Body of pancreas (tissue), 4 donors: ENCODE measurements around the gene UGGT2. TPM values are rescaled to one million over a fixed set of nuclear protein-coding genes. Genes with fewer than 3 reads are reported as not detected.
"Not testable (repeated sequence)": the region's sequence is repeated elsewhere in the genome, so short reads cannot be mapped to it uniquely, and the experiment has no call there.

ENCODE experiments used
- ATAC-seq: fragments of 150-250 bp; one replicate; pipeline ENCODE4 v1.9.1; 2016
- DNase-seq, 4 donors: peaks; one replicate each; pipeline ENCODE4 v3.0.0-alpha.2; 2019
- H3K27ac ChIP-seq, 4 donors: fragments of 200-600 bp; sonication (generic); 1 replicate in 3 of 4; 2 replicates in 1 of 4; pipeline versions ENCODE4 v1.5.1 to v1.6.1; 2016 to 2019; ENCODE audit warnings: mild to moderate bottlenecking in 1 of 4, mixed read lengths in 1 of 4, moderate library complexity in 1 of 4
- H3K27me3 ChIP-seq, 2 donors: fragments of 200-600 bp; sonication (generic); one replicate each; pipeline ENCODE4 v1.6.0; 2016; ENCODE audit warnings: mild to moderate bottlenecking in 1 of 2
- H3K36me3 ChIP-seq, 2 donors: fragments of 200-600 bp; sonication (generic); replicated peaks in 1 of 2; 2 replicates each; pipeline ENCODE4 v1.5.1; 2016; ENCODE audit warnings: low read depth in 2 of 2; ENCODE audit not compliant: insufficient read depth in 1 of 2
- H3K4me1 ChIP-seq: fragments of 200-600 bp; sonication (generic); one replicate; pipeline ENCODE4 v1.6.0; 2016
- H3K4me3 ChIP-seq, 2 donors: fragments of 200-600 bp; sonication (generic); 1 replicate in 1 of 2; 2 replicates in 1 of 2; pipeline ENCODE4 v1.5.1; 2016 to 2019
- H3K9me3 ChIP-seq, 3 donors: fragments of 200-600 bp; sonication (generic); 1 replicate in 2 of 3; 2 replicates in 1 of 3; pipeline ENCODE4 v1.5.1; 2016
- CTCF ChIP-seq, 7 experiments: fragments of 450-650 bp in 4 of 7; fragments of 200-600 bp in 3 of 7; sonication (generic) in 3 of 7; IDR thresholded peaks; one replicate each; pipeline ENCODE4 v1.5.1; 2016 to 2019; ENCODE audit warnings: antibody characterized with exemption in 7 of 7
- POLR2A ChIP-seq, 3 donors: fragments of 450-650 bp; IDR thresholded peaks; one replicate each; pipeline ENCODE4 v1.6.1; 2016; ENCODE audit warnings: antibody characterized with exemption in 3 of 3, mild to moderate bottlenecking in 2 of 3
- WGBS, 2 donors: methylation state at CpG; one replicate each; pipeline ENCODE4 v1.1.5; 2017; 5-methylcytosine and 5-hydroxymethylcytosine counted together
- intact Hi-C: fragments of 100-400 bp; cut with DNase I; formaldehyde crosslinking; loops from one replicate; pipeline ENCODE4 v1.15.1; 2023
- total RNA-seq, 2 donors: library from RNA; depleted of rRNA; stranded (reverse); fragments of >200 nt; gene quantifications; one replicate each; pipeline ENCODE4 v1.1.0, GENCODE V29; 2016

Gene UGGT2
- total RNA-seq, 2 donors from 2014 or later = 49.8 TPM

- DNase-seq (no peak), ATAC-seq (no peak)
- Histone ChIP-seq H3K9me3 (no peaks in the 10 kb centered on the region), H3K27ac (no peak overlapping the region), H3K36me3 (peaks cover 0 to 2% of the 10 kb centered on the region in 2 donors), H3K27me3 (no peaks in the 10 kb centered on the region), H3K4me3 (no peak overlapping the region), H3K4me1 (no peaks in the 10 kb centered on the region)
- TF ChIP-seq POLR2A (IDR thresholded peaks at IDR 0.05) = no peak
- TF ChIP-seq CTCF (IDR thresholded peaks at IDR 0.05) = no peak
- 92 to 100% methylated on average over 1 of the region's 1 CpG for WGBS, 2 donors
- intact Hi-C loops = no loop called here
Observed at GRCh38 chr13:95800436-95800835, 252.8 kb downstream of the UGGT2 start.

- intact Hi-C loops = no loop called here
- WGBS, 2 donors = 86 to 93% methylated on average over 2 of the region's 2 CpGs
- H3K9me3 ChIP-seq = no peaks in the 10 kb centered on the region
- no peaks in the 10 kb centered on the region for H3K27me3 ChIP-seq
- TF ChIP-seq POLR2A (IDR thresholded peaks at IDR 0.05) (no peak), CTCF (IDR thresholded peaks at IDR 0.05) (no peak)
- H3K4me1 ChIP-seq = no peaks in the 10 kb centered on the region
- no peak overlapping the region for H3K4me3 ChIP-seq
- no peak for DNase-seq
- peaks cover 0 to 3% of the 10 kb centered on the region in 2 donors for H3K36me3 ChIP-seq
- H3K27ac ChIP-seq = no peak overlapping the region
- no peak for ATAC-seq
Observed at GRCh38 chr13:95797016-95797415, 256.2 kb downstream of the UGGT2 start.

- H3K27me3 ChIP-seq = no peaks in the 10 kb centered on the region
- WGBS, 2 donors = 83 to 92% methylated on average over 3 of the region's 3 CpGs
- intact Hi-C loops = no loop called here
- H3K4me1 ChIP-seq = peaks cover under 1% of the 10 kb centered on the region
- H3K9me3 ChIP-seq = no peaks in the 10 kb centered on the region
- H3K4me3 ChIP-seq = no peak overlapping the region
- no peak overlapping the region for H3K27ac ChIP-seq
- DNase-seq (no peak), ATAC-seq (no peak)
- peaks cover 5 to 9% of the 10 kb centered on the region in 2 donors for H3K36me3 ChIP-seq
- no peak for TF ChIP-seq CTCF (IDR thresholded peaks at IDR 0.05)
Observed at GRCh38 chr13:95793781-95794180, 259.4 kb downstream of the UGGT2 start.

- peaks cover 8% of the 10 kb centered on the region for H3K4me1 ChIP-seq
- ATAC-seq (no peak), DNase-seq (no peak)
- H3K27ac ChIP-seq = no peak overlapping the region
- no peak overlapping the region for H3K4me3 ChIP-seq
- intact Hi-C loops = no loop called here
- H3K36me3 ChIP-seq = peaks cover 5 to 9% of the 10 kb centered on the region in 2 donors
- TF ChIP-seq POLR2A (IDR thresholded peaks at IDR 0.05) (no peak), CTCF (IDR thresholded peaks at IDR 0.05) (no peak)
- H3K27me3 ChIP-seq = no peaks in the 10 kb centered on the region
- no peaks in the 10 kb centered on the region for H3K9me3 ChIP-seq
- WGBS, 2 donors = 80 to 88% methylated on average over 3 of the region's 3 CpGs
Observed at GRCh38 chr13:95793018-95793555, 260.1 kb downstream of the UGGT2 start.

- WGBS, 2 donors = 84 to 90% methylated on average over 7 of the region's 7 CpGs
- Histone ChIP-seq H3K27ac (no peak overlapping the region), H3K27me3 (no peaks in the 10 kb centered on the region), H3K4me1 (peaks cover 22% of the 10 kb centered on the region), H3K9me3 (no peaks in the 10 kb centered on the region), H3K36me3 (peaks cover 8 to 11% of the 10 kb centered on the region in 2 donors), H3K4me3 (no peak overlapping the region)
- TF ChIP-seq POLR2A (IDR thresholded peaks at IDR 0.05) = no peak
- no peak for TF ChIP-seq CTCF (IDR thresholded peaks at IDR 0.05)
- ATAC-seq (no peak), DNase-seq (no peak)
- intact Hi-C loops = no loop called here
Observed at GRCh38 chr13:95791084-95791722, 262.0 kb downstream of the UGGT2 start.

GRCh38 chr13:95789315-95789714 lies 263.9 kb downstream of the UGGT2 start:
- Histone ChIP-seq H3K4me1 (peaks cover 30% of the 10 kb centered on the region), H3K36me3 (peaks cover 8 to 11% of the 10 kb centered on the region in 2 donors)
- H3K9me3 ChIP-seq, H3K4me3 ChIP-seq, H3K27ac ChIP-seq, DNase-seq, H3K27me3 ChIP-seq, intact Hi-C loops, ATAC-seq: not testable (repeated sequence)
